ENCODE data around the gene AP2S1.
A peak's percentile ranks its signal among the peaks of the same experiment; 100 is the strongest.

Gene AP2S1

DNA sequence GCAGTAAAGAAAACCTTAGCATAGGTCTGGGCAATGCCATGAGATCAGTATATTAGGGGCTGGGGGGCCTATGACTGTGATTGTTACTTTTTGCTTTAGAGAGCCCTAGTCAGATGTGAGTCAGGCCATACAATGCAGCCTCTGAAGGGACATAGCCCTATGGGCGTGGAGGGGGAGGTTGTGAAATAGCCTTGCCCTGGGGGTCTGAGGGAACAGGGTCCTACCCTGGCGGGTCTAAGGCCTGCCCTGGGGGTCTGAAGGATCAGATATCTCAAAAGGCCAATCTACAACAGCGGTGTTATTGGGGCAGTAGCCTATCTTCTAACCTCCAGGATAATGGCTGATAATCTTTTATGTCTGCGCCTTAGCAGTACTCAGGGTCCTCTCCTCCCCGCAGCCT lies 48.5 kb downstream of the AP2S1 start:
- DNase-seq (ENCODE audit: low read depth) = no peak

DNA sequence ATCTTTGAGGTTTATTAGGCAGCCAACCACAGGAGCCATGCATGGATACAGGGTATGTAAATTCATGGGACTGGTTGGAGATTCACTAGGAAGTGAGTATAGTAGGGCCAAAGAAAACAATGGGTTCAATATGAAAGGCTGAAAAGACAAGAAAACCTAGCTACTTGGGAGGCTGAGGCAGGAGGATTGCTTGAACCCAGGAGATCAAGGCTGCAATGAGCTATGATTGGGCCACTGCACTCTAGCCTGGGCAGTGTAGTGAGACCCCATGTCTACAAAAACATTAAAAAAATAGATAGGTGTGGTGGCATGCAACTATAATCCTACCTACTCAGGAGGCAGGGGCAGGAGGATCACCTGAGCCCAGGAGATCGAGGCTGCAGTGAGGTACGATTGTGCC lies 51.9 kb downstream of the AP2S1 start:
- DNase-seq (ENCODE audit: low read depth) = no peak

DNA sequence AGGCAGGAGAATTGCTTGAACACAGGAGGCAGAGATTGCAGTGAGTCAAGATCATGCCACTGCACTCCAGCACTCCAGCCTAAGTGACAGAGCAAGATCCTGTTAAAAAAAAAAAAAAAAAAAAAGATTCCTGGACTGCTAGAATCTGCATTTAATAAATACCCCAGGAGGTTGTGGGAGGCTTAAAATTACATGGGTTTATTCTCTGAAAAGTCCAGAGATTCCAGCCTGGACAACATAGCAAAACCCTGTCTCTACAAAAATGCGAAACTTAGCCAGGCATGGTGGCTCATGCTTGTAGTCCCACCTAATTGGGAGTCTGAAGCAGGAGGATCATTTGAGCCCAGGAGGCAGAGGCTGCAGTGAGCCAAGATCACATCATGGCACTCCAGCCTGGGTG lies 52.8 kb downstream of the AP2S1 start:
- DNase-seq (ENCODE audit: low read depth) = no peak

DNA sequence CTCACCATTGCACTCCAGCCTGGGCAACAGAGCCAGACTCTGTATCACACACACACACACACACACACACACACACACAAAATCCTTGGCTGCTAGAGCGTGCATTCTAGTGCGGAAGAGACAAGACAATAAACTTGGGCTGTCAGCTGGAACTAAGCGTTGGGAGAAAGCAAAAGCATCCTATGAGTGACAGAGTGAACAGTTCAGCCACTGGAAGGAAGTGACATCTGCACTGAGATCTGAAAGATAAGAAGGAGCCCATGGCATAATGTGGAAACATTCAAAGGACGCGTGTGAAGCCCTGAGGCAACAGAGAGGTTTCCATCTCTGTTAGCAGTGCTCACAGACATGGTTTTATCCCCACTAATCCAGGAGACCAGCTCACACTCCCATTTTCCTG lies 58.7 kb downstream of the AP2S1 start:
- DNase-seq (ENCODE audit: low read depth) = no peak

DNA sequence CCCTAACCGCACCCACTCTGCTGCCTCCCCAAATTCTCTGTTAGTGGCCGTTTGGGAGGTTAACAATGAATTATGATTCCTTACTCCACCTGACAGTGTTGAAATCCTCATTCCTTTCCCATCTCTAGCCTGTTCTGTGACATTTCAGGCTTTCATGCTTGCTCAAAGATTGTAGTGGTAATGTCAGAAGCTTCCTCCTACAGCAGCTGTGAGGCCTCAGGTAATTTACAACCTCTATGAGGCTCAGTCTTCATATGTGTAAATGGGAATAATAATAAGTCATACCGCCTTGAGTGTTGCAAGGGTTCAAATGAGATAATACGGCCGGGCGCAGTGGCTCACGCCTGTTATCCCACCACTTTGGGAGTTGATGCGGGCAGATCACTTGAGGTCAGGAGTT lies 61.3 kb downstream of the AP2S1 start:
- no peak for DNase-seq (ENCODE audit: low read depth)

DNA sequence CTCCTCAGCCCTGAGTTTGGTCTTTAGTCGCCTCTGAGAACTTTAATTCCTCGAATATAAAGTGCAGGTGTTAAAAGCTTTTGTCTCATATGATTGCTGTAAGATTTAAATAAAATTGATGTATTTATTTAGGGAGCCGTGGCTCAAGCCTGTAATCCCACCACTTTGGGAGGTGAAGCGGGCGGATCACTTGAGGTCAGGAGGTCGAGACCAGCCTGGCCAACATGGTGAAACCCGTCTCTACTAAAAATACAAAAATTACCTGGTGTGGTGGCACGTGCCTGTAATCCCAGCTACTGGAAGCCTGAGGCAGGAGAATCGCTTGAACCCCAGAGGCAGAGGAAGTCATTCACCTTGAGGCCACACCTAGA lies 61.7 kb downstream of the AP2S1 start:
- DNase-seq (ENCODE audit: low read depth) = no peak

DNA sequence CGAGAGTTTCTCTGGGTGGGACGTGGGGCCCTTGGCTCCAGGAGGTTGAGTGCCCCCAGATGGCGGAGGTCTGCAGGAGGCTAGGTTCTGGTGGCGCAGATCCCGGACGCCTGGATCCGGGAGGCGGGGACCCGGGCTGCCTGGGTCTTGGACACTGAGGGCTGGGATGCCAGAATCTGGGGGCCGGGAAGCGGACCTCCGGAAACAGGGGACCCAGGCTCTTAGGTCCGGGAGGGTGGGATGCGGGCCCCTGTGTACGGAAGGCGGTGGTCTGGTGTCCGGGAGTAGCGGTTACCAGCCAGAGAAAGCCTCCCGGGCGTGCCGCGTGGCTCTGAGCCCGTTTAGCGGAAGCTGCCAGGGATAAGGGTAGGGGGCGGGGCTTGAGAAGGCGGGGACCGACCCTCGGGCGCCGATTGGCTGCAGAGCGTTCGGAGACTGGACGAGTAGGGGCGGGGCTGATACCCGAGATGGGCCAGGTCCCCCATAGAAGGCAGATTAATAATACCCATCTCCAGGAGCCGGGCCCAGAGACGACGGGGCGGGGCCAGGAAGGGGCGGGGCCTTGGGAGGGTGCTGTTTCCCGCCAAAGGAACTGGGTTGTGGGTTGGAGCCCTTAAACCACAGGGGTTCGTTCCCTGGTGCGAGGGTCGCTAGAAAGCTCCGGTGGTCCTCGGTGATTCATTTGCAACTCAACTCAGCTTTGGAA lies 62.2 kb downstream of the AP2S1 start, which contains the start of gene SLC1A5:
Gene SLC1A5 (minus strand): TSS at position 333 of the 706 bp plus-strand sequence. CDS start 629 bp downstream, outside the sequence.
- peak; percentile 96 for DNase-seq (ENCODE audit: low read depth)

All from stimulated activated CD8-positive, alpha-beta memory T cell treated with anti-CD3 and anti-CD28 coated beads, Interleukin-15, amount 100 ng/mL, for 24 hours (primary cell).